HG03064 (cell line): ENCODE data around the gene TOPAZ1.

ENCODE experiments used
- ATAC-seq: cut with Tn5 transposase; IDR thresholded peaks from one replicate; pipeline ENCODE4 v1.9.1; 2021; ENCODE audit warnings: low read depth; ENCODE audit not compliant: unreplicated experiment

TOPAZ1 gene

GRCh38 chr3:44240061-44240460 lies 1.6 kb upstream of the TOPAZ1 start:
- ATAC-seq: no peak

GRCh38 chr3:44242721-44243120 lies 1.0 kb downstream of the TOPAZ1 start:
- ATAC-seq: no peak

GRCh38 chr3:44248152-44248551 lies 6.5 kb downstream of the TOPAZ1 start:
- ATAC-seq: no peak

GRCh38 chr3:44252332-44252959 lies 10.8 kb downstream of the TOPAZ1 start:
- no peak for ATAC-seq

- no peak for ATAC-seq
Observed at GRCh38 chr3:44259404-44259803, 17.7 kb downstream of the TOPAZ1 start.

- ATAC-seq: no peak
Observed at GRCh38 chr3:44264146-44264545, 22.5 kb downstream of the TOPAZ1 start.

DNA sequence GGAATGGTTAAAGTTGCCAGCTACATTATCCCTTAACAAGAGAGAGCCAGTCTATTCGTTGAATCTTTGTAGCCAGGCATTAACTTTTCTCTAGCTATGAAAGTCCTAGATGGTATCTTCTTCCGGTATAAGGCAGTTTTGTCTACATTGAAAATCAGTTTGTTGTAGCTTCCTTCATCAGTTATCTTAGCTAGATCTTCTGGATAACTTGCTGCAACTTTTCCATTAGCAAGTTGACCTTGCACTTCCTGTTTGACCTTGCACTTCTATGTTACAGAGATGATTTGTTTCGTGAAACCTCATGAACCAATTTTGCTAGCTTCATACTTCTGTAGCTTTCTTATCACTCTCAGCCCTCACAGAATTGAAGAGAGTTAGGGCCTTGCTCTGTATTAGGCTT lies 24.1 kb downstream of the TOPAZ1 start:
- no peak for ATAC-seq

- no peak for ATAC-seq
Observed at GRCh38 chr3:44272191-44272590, 30.5 kb downstream of the TOPAZ1 start.

DNA sequence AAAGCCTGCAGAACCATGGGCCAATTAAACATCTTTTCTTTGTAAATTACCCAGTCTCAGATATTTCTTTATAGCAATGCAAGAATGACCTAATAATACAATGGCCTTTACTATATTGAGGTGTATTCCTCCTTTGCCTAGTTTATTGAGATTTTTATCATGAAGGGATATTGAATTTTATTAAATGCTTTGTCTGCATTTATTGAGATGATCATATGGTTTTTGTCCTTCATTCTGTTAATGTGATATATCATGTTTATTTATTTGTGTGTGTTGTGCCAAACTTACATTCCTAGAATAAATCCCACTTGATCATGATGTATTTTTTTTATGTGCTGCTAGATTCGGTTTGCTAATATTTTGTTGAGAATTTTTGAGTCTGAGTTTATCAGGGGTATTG lies 36.2 kb downstream of the TOPAZ1 start:
- ATAC-seq: no peak

- ATAC-seq: no peak
Observed at GRCh38 chr3:44280077-44280476, 38.4 kb downstream of the TOPAZ1 start.

GRCh38 chr3:44280631-44281030 lies 38.9 kb downstream of the TOPAZ1 start:
- no peak for ATAC-seq

- ATAC-seq: no peak
Observed at GRCh38 chr3:44284949-44285348, 43.3 kb downstream of the TOPAZ1 start.

DNA sequence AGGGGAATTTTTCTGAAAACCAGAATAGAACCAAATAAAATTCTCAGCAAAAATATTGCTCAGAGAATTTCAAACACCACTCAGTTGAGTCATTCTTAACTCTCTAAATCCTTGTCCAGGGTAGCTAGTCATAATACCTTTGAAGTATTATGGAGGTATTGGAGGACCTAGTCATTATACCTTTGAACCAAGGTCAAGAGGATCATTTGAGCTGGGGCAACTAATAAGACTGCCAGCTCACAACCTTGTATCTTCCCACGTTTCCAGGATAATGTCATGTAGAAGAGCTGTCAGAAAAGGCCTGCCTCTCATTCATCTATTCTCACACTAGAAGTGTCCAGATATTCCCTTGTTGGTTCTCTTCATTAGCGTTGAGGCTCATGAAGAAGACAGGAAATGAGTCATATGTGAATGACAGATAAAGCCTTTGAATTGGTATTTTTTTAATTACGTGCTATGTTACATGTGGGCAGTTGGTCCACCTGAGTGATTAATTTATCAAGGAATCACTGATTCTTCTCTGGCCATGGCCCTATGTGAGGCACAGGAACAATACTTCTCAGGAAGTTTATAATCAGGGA lies 48.3 kb downstream of the TOPAZ1 start:
- no peak for ATAC-seq

GRCh38 chr3:44292276-44292675 lies 50.6 kb downstream of the TOPAZ1 start:
- ATAC-seq: no peak

- no peak for ATAC-seq
Observed at GRCh38 chr3:44292947-44293346, 51.3 kb downstream of the TOPAZ1 start.

DNA sequence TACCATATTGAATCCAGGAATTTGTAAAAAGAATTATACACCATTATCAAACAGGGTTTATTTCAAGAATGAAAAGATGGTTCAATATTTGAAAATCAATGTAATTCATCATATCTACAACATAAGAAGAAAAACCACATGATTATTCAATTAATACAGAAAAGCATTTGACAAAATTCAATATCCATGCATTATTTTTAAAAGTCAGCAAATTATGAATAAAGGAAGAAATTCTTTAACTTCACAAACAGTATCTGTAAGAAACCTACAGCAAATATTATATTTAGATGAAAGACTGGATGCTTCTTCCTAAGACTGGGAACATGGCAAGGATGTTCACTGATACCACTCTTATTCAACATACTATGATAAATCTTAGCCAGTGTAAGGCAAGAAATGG lies 55.6 kb downstream of the TOPAZ1 start:
- ATAC-seq: no peak

GRCh38 chr3:44301746-44302145 lies 60.1 kb downstream of the TOPAZ1 start:
- ATAC-seq: no peak

DNA sequence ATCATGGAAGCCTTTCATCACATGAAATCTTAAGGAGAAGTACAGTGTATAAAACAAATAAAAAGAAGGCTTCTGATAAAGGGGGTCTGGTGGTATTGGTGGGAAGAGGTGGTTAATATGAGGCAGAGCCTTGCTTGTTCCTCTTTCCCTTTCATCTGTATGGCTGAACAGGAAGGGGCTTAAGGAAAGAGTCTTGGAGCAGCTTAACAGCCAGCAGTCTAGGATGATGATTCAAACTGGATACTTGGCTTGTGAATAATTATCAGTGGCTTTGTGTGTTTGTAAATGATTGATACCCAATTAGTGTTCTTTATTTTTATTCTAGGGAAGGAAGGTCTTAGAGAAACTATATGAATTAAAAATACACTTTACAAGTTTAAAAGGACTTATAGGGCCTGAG lies 67.8 kb downstream of the TOPAZ1 start:
- ATAC-seq: no peak

DNA sequence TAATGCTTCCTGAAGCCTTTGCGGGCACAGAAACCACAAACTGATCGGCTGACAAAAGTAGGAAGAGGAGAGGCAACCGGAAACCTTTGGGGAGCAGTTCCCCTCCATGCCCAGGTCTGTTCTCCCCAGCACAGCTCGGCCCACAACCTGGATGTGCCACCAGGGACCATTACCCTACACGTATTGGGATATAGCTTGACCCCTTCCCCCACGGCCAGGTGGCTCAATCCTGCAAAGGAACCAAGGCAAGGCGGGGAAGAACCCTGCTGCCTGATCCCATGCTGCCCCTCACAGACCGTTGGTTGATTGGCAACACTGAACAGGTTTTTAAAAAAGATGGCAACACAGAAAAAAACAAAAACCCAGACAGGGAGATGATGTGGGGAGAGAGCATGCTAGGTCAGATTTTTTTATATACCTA lies 77.2 kb downstream of the TOPAZ1 start:
- ATAC-seq: no peak

GRCh38 chr3:44321335-44321734 lies 79.6 kb downstream of the TOPAZ1 start:
- ATAC-seq: no peak

DNA sequence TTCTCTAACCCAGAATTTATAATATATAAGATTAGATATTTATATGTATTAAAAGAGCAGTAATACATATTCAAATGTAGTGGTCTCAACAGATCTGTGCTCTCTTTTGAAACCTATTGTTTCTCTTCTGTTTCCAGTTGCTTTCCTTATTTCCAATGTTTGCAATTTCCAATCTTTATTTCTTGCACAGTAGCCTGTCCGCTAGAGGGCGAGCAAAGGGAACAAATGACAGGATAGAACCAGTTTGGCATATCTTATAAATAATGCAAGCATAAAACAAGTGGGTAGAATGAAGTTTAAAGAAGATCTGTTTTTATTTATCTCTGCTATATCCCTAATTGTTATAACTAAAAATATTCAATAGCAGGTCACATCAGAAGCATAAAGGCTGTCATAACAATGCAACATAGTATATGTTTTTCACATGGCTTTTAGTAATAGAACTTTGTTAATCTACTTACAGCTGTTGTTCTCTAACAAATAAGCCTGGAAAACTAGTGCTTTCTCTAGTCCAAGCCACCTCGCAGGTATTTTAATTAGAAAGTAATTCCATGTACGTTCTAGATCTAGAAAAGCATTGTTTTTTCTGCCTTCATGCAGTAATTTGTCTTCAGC lies 81.8 kb downstream of the TOPAZ1 start:
- no peak for ATAC-seq

DNA sequence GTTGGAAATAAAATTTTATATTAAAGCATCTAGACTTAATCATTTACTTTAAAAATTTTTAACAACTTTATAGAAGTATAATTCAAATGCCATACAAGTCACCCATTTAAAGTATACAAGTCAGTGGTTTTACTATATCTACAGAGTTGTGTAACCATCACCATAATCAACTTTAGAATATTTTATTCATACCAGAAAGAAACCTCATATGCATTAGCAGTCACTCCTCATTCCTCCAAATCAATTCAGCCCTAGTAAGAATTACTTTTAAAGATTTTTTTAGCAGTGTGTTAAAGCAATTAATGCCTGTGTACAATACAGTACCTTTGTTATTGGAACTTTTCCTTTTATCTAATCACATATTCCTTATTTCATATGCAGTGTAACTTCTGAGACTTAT lies 82.9 kb downstream of the TOPAZ1 start:
- no peak for ATAC-seq
